ENCODE results near the gene SIVA1.
"Not testable (repeated sequence)": the region's sequence is repeated elsewhere in the genome, so short reads cannot be mapped to it uniquely, and the experiment has no call there.

Gene SIVA1

DNA sequence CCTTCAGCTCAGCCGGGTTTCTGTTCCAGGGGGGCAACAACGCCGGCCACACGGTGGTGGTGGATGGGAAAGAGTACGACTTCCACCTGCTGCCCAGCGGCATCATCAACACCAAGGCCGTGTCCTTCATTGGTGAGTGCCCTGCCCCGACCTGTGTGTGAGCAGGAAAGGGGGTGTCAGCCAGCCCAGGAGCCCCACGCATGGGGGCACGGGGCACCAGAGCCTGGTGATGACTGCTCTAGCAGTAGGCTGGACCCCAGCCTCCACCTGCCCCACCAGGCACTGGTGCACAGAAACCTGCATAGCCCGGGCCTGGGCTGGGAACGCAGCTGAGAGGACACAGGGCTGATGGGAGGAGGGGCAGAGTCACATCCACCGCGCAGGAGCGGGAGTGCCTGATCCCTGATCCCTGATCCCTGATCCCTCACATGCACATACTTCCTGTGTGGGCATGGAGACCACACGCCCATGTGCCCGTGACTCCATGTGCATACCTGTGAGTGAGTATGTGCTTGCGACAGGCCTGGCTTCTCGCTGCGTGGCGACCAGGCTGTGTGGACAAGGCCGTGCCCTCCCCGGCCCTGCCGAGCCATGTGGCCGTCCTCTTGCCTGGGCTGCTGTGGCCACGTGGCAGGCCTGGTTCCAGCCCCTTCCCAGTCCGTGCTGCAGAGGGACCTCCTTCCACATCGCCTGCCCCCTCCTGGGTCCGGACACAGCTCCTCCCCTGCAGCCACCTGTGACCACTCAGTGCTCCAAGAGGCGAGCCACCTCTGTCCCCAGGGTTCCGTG, 17.8 kb upstream of the SIVA1 start:
- no peak for DNase-seq (ENCODE audit: low read depth)

DNA sequence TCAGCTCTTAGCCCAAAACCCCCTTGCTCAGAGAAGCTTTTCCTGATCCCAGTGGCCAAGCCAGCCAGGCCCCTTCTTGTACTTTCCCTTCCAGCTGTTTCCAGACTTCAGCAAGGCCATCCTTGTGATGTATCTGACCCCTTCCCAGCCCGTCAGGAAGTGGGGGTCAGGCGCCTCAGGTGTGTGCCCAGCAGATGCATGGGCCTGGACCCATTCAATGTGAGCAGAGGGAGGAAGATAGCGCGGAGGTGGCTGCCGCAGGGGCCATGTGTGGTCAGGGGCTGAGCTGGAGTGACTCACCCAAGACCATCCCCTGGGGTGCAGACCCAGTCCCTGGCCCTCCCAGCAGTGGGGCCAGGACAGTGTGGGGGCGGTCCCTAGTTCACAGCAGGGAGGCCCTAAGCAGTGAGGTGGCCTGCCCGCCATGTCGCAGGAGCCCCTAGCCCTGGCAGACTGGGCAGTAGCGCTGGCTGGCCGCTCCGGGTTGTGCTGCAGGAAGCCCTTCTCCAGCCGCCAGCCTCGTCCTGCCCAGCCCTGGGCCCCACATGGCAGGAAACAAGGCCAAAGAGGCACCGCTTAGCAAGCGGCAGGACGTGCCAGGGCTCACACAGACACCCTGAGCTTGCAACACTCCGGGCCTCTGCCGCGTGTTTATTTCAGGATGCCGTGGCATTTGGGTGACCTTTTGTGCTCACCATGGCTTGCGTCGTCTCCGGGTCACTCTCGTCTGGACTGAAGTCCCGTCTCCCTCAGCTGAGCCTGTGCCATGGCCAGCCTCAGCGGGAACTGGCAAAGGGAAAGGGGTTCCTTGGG, 16.9 kb upstream of the SIVA1 start:
- DNase-seq (ENCODE audit: low read depth), result peak; percentile 87

- DNase-seq (ENCODE audit: low read depth), result no peak
Observed at GRCh38 chr14:104738375-104739019, 14.4 kb upstream of the SIVA1 start.

- no peak for DNase-seq (ENCODE audit: low read depth)
Observed at GRCh38 chr14:104739026-104739425, 13.9 kb upstream of the SIVA1 start.

DNA sequence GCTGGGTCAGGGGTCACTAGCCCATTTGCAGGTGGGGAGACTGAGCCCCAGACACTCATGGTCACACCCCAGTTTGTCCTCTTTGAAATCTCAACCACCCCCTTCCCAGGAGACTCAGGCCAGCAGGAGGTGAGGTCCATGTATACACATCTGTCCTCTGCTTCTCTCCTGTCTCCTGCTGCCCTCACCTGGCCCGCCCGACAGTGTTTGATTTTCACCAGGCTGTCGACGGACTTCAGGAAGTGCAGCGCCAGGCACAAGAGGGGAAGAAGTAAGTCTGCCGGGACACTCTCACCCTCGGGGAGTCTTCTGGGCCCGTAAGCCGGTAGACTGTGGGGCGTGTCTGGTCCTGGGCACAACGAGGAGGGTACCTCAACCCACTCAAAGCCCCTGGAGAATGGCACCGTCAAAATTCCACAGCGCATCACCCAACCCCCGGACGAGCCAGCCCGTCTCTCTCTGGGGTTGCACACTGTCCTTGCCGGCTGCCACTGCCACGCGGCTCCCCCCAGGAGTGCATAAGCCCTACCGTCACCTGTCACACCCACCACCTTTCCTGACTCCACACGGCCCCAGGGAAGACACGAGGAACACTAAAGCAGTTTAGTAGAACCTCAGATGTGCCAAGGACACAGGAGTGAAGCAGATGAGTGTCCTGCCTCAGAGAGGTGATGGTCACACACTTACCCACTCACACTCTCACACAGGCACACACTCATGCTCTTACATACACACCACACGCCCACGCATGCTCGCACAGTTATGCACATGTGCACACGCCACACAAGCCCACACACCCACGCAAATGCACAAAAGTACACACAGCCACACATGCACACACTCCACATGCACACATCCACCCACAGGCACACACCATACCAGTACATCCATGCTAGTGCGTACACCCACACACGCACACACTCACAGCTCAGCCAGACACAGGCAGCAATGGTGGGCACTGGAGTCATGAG, 13.1 kb upstream of the SIVA1 start:
- DNase-seq (ENCODE audit: low read depth), result no peak

- DNase-seq (ENCODE audit: low read depth), result no peak
Observed at GRCh38 chr14:104741108-104741802, 11.7 kb upstream of the SIVA1 start.

- DNase-seq (ENCODE audit: low read depth), result no peak
Observed at GRCh38 chr14:104741803-104742251, 11.1 kb upstream of the SIVA1 start.

GRCh38 chr14:104742586-104743455, 10.1 kb upstream of the SIVA1 start:
- DNase-seq (ENCODE audit: low read depth), result no peak

DNA sequence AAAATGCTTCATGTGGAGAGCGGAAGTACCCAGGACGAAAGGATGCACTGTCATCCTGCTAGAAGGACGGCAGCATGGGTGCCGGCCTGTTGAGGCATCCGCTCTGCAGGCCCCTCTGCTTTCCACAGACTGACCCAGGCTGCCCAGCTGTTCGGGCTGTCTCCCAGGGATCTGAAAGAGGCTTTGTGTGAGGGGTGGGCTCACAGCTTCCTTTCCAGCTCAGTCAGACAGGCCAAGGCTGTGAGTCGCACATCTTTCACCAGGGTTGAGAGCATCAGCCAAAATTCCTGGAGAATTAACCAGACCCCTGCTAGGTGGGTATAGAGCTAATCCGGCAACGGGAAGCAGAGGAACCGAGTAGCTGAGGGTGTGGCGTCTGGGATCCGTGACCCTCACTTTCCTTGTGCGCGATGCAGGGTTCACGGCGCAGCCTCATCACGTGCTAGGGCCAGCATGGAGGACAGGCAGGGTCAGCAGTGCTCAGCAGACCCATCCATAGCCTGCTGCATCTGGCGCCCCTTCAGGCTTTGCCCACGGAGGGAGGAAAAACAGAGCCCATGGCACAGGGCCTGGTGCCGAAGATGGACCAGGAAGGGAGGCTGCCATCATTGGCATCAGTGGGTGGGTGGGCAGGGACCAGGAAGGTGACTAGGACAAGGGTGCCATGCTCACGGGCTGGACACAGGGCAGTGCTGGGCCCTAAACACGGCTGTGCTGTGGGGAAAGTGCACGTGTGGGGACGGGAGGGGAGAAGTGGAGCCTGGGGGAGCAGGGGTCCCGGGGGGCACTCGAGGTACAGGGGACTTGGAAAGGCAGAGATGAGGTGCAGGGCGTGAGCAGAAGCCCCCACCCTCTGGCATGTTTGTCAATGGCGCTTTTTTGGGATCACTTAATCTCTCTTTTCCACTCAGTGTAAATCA, 9.2 kb upstream of the SIVA1 start:
- DNase-seq (ENCODE audit: low read depth), result peak; percentile 65

- no peak for DNase-seq (ENCODE audit: low read depth)
Observed at GRCh38 chr14:104744484-104744883, 8.5 kb upstream of the SIVA1 start.

DNA sequence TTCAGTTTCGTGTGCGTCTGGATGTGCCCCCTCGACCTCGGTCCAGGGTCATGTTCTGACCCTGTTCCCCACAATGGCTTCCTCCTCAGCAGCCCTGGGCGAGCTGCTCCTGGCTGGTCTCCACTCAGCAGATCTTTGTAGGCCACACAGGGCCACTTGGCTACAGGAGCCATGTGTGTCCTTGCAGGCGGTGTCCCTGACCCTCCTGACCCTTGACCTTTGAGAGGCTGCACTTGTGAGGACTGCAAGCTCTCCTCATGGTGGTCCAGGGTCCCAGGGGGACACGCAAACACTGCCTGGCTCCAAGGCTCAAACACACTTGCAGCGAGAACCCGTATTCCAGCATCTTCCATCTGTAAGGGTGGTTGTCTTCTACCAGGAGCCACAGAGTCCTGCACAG, 7.5 kb upstream of the SIVA1 start:
- DNase-seq (ENCODE audit: low read depth), result no peak

DNA sequence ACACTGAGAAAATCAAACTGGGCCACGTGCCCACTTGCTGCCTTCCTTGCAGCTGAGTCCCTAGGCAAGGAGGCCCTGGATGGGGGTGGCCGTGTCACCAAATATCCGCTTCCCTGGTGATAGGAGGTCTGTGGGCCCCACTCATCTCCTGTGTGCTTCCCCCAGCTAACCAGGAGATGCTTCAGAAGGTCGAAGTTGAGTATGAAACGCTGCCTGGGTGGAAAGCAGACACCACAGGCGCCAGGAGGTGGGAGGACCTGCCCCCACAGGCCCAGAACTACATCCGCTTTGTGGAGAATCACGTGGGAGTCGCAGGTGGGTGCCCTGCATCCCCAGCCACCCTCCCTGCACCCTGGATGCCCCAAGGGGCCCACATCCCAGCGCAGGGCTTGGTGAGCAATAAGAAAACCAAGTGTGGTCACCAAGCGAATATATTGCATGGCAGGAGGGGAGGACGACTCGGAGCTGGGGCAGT, 6.8 kb upstream of the SIVA1 start:
- no peak for DNase-seq (ENCODE audit: low read depth)

DNA sequence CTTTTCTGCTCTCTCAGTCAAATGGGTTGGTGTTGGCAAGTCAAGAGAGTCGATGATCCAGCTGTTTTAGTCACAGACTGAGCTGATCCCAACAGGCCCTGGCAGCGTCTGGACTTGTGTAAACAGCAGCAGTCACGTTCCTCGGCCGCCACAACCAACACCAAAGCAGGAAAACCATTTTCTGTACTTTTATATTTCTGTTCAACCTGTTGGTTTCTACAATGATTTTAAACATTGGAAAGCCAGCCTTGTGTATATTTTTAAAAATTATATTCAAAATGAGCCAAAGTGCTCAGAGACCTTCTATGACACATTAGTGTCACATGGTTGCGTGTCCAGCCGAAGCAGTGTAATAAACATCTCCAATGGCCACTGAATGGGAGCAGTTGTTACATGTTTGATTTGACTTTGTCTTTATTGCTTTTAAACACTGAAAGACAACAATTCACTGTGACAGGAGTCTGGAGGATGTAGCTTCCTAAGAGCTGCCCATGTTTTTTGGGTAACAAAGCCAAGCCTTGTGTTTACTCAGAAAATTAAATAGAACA, 5.9 kb upstream of the SIVA1 start:
- DNase-seq (ENCODE audit: low read depth), result peak; percentile 79

GRCh38 chr14:104747876-104748275, 5.1 kb upstream of the SIVA1 start:
- no peak for DNase-seq (ENCODE audit: low read depth)

GRCh38 chr14:104749111-104749649, 3.8 kb upstream of the SIVA1 start:
- DNase-seq (ENCODE audit: low read depth), result peak; percentile 82

GRCh38 chr14:104750056-104750752, 2.7 kb upstream of the SIVA1 start:
- peak; percentile 88 for DNase-seq (ENCODE audit: low read depth)

DNA sequence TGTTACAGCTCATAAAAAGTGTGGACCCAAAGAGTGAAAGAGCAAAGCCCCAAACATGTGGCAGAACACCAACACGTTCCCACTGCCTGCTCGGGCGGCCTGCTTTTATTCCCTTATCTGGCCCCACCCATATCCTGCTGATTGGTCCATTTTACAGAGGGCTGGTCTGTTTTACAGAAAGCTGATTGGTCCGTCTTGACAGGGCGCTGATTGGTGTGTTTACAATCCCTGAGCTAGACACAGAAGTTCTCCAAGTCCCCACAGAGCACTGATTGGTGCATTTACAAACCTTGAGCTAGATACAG, 2.2 kb upstream of the SIVA1 start:
- DNase-seq (ENCODE audit: low read depth), result not testable (repeated sequence)
